Spleen (tissue), 7 donors: ENCODE results near the gene CORO6.

Source experiments
- CTCF ChIP-seq, 11 experiments: fragments of 200-600 bp in 7 of 11; fragments of 450-650 bp in 4 of 11; sonication (generic) in 4 of 11; IDR thresholded peaks in 8 of 11; conservative IDR thresholded peaks in 3 of 11; 1 replicate in 7 of 11; 2 replicates in 4 of 11; pipeline versions ENCODE4 v1.4.0 to v1.8.0; 2016 to 2021; ENCODE audit warnings: antibody characterized with exemption in 11 of 11, inconsistent platforms in 4 of 11, mild to moderate bottlenecking in 1 of 11
- POLR2A ChIP-seq, 3 donors: fragments of 450-650 bp; IDR thresholded peaks; one replicate each; pipeline ENCODE4 v1.5.1; 2017; ENCODE audit warnings: antibody characterized with exemption in 3 of 3, mild to moderate bottlenecking in 1 of 3
- POLR2AphosphoS5 ChIP-seq, 3 donors: sonication (generic); formaldehyde crosslinking; IDR thresholded peaks; one replicate each; pipeline ENCODE4 v1.5.1; 2017; ENCODE audit warnings: antibody characterized with exemption in 3 of 3
- donor health status: DM: no; HTN: no; CAD: no; lungs with moderate emphysema.
- donor health status: DM: no; HTN: no; CAD: no.
- donor health status: DM: no; HTN: no; CAD: no.

- no peak for TF ChIP-seq CTCF (IDR thresholded peaks at IDR 0.05 in 8 of 11, conservative IDR thresholded peaks at IDR 0.05 in 3 of 11)
- no peak for TF ChIP-seq POLR2A (IDR thresholded peaks at IDR 0.05)
- peak in 1 of 3 donors; percentile 11 for TF ChIP-seq POLR2AphosphoS5 (IDR thresholded peaks at IDR 0.05)
Observed at GRCh38 chr17:29633886-29634285, 11.2 kb upstream of the CORO6 start.
